CD8-positive, alpha-beta memory T cell (primary cell): ENCODE results near the gene ZNF879. TPM values are rescaled to one million over a fixed set of nuclear protein-coding genes. Genes with fewer than 3 reads are reported as not detected.

ENCODE experiments used
- CTCF ChIA-PET: fragments of 350-600 bp; sonication (Branson Sonifier 250); formaldehyde crosslinking; loops from one replicate; lab custom pipeline; 2021; ENCODE audit warnings: antibody characterized with exemption; lab: Charles Lee
- POLR2A ChIA-PET: fragments of 350-600 bp; sonication (Branson Sonifier 250); formaldehyde crosslinking; loops from one replicate; lab custom pipeline; 2021; ENCODE audit warnings: antibody characterized with exemption; lab: Charles Lee
- DNase-seq, 5 donors: peaks; one replicate each; pipeline versions ENCODE4 v3.0.0 to v3.0.0-alpha.2; 2020 to 2022; ENCODE audit warnings: mixed read lengths in 1 of 5
- H3K27ac ChIP-seq: one replicate; pipeline ENCODE4 v1.7.0; 2013; ENCODE audit warnings: low read depth, mild to moderate bottlenecking, low read length, moderate library complexity
- H3K27me3 ChIP-seq: 2 replicates; pipeline ENCODE4 v1.7.0; 2013; ENCODE audit warnings: low read length, mild to moderate bottlenecking; ENCODE audit not compliant: insufficient read depth, poor library complexity, severe bottlenecking
- H3K36me3 ChIP-seq: 2 replicates; pipeline ENCODE4 v1.7.0; 2013; ENCODE audit warnings: mild to moderate bottlenecking, low read length, moderate library complexity; ENCODE audit not compliant: insufficient read depth
- H3K4me1 ChIP-seq: 2 replicates; pipeline ENCODE4 v1.7.0; 2013; ENCODE audit warnings: mild to moderate bottlenecking, low read length, moderate library complexity; ENCODE audit not compliant: insufficient read depth
- H3K4me3 ChIP-seq: 2 replicates; pipeline ENCODE4 v1.7.0; 2013; ENCODE audit warnings: mild to moderate bottlenecking, low read length
- H3K9me3 ChIP-seq: 2 replicates; pipeline ENCODE4 v1.7.0; 2013; ENCODE audit warnings: mild to moderate bottlenecking, low read length
- H3K27ac Mint-ChIP-seq, 8 donors: one replicate each; pipeline ENCODE4 v1.8.0; 2020 to 2021; ENCODE audit warnings: mixed read lengths in 8 of 8, mild to moderate bottlenecking in 6 of 8, inconsistent platforms in 3 of 8, moderate library complexity in 3 of 8
- H3K27me3 Mint-ChIP-seq, 2 donors: one replicate each; pipeline ENCODE4 v1.8.0; 2020 to 2021; ENCODE audit warnings: mixed read lengths in 2 of 2, mild to moderate bottlenecking in 1 of 2, moderate library complexity in 1 of 2
- H3K36me3 Mint-ChIP-seq, 3 donors: one replicate each; pipeline ENCODE4 v1.8.0; 2020 to 2021; ENCODE audit warnings: mixed read lengths in 3 of 3, inconsistent platforms in 1 of 3, mild to moderate bottlenecking in 1 of 3
- H3K4me1 Mint-ChIP-seq, 3 donors: one replicate each; pipeline ENCODE4 v1.8.0; 2020 to 2021; ENCODE audit warnings: mixed read lengths in 3 of 3, inconsistent platforms in 1 of 3, mild to moderate bottlenecking in 1 of 3
- H3K4me3 Mint-ChIP-seq, 7 donors: one replicate each; pipeline ENCODE4 v1.8.0; 2020 to 2021; ENCODE audit warnings: mixed read lengths in 7 of 7, mild to moderate bottlenecking in 6 of 7, moderate library complexity in 4 of 7, inconsistent platforms in 2 of 7
- H3K9me3 Mint-ChIP-seq, 5 donors: one replicate each; pipeline ENCODE4 v1.8.0; 2020 to 2022; ENCODE audit warnings: mixed read lengths in 5 of 5, mild to moderate bottlenecking in 3 of 5, moderate library complexity in 2 of 5, inconsistent platforms in 1 of 5
- polyA plus RNA-seq: library from polyadenylated mRNA; unstranded; fragments of 300-500 nt; fragmentation: Illumina TruSeq; gene quantifications from one replicate; pipeline ENCODE4 v1.2.3, GENCODE V29; 2021
- total RNA-seq, 2 experiments: library from RNA; stranded (reverse); gene quantifications; one replicate each; pipeline ENCODE4 v1.2.3, GENCODE V29; 2021

Gene ZNF879
- total and polyA plus RNA-seq, 3 experiments from 2014 or later: 3.5 to 3.9 (median 3.6) TPM

- H3K36me3 Mint-ChIP-seq: peaks cover 37 to 77% (median 70%) of the 10 kb centered on the region in 3 donors
Observed at GRCh38 chr5:179065703-179066102, 42.1 kb downstream of the ZNF879 start.

GRCh38 chr5:179079165-179079987, 55.8 kb downstream of the ZNF879 start:
- H3K27ac ChIP-seq: no peak overlapping the region
- ChIA-PET POLR2A (no interaction called here), CTCF (no interaction called here)
- no peaks in the 10 kb centered on the region for H3K27me3 ChIP-seq
- no peaks in the 10 kb centered on the region for H3K4me1 ChIP-seq
- H3K9me3 ChIP-seq: peaks cover 69% of the 10 kb centered on the region
- no peak overlapping the region for H3K4me3 Mint-ChIP-seq
- DNase-seq: no peak
- H3K36me3 Mint-ChIP-seq: peaks cover 41 to 73% (median 65%) of the 10 kb centered on the region in 3 donors
- peak overlapping the region; percentile 13 for H3K4me3 ChIP-seq
- no peaks in the 10 kb centered on the region for H3K4me1 Mint-ChIP-seq
- H3K36me3 ChIP-seq: peaks cover 35% of the 10 kb centered on the region
- peaks cover 54 to 95% (median 89%) of the 10 kb centered on the region in 5 donors for H3K9me3 Mint-ChIP-seq
- no peak overlapping the region for H3K27ac Mint-ChIP-seq
- no peaks in the 10 kb centered on the region for H3K27me3 Mint-ChIP-seq

More at GRCh38 chr5:179065703-179066102, 42.1 kb downstream of the ZNF879 start:
- CTCF ChIA-PET: no interaction called here
- Histone ChIP-seq H3K4me3 (no peak overlapping the region), H3K27me3 (no peaks in the 10 kb centered on the region), H3K36me3 (peaks cover 18% of the 10 kb centered on the region), H3K9me3 (peaks cover 21% of the 10 kb centered on the region), H3K27ac (no peak overlapping the region), H3K4me1 (peaks cover 12% of the 10 kb centered on the region)
- H3K4me1 Mint-ChIP-seq: peaks cover 27 to 38% (median 32%) of the 10 kb centered on the region in 3 donors
- H3K27me3 Mint-ChIP-seq: no peaks in the 10 kb centered on the region
- H3K4me3 Mint-ChIP-seq: peak overlapping the region in 1 of 7 donors; percentile 68
- H3K27ac Mint-ChIP-seq: no peak overlapping the region
- DNase-seq: no peak
- peaks cover 22 to 61% (median 48%) of the 10 kb centered on the region in 5 donors for H3K9me3 Mint-ChIP-seq
- POLR2A ChIA-PET: no interaction called here

- H3K9me3 Mint-ChIP-seq: peaks cover 62 to 96% (median 90%) of the 10 kb centered on the region in 5 donors
- H3K36me3 ChIP-seq: peaks cover 33% of the 10 kb centered on the region
- no peak for DNase-seq
- no peaks in the 10 kb centered on the region for H3K4me1 ChIP-seq
- no peak overlapping the region for H3K4me3 Mint-ChIP-seq
- POLR2A ChIA-PET: no interaction called here
- peaks cover 66% of the 10 kb centered on the region for H3K9me3 ChIP-seq
- H3K36me3 Mint-ChIP-seq: peaks cover 33 to 71% (median 56%) of the 10 kb centered on the region in 3 donors
- CTCF ChIA-PET: no interaction called here
- H3K4me1 Mint-ChIP-seq: no peaks in the 10 kb centered on the region
- no peak overlapping the region for H3K27ac ChIP-seq
- H3K27ac Mint-ChIP-seq: no peak overlapping the region
- no peak overlapping the region for H3K4me3 ChIP-seq
- no peaks in the 10 kb centered on the region for H3K27me3 Mint-ChIP-seq
- no peaks in the 10 kb centered on the region for H3K27me3 ChIP-seq
Observed at GRCh38 chr5:179080724-179081123, 57.1 kb downstream of the ZNF879 start.

Other genes with a start within 250 kb of the ZNF879 start
- 10 to 100 TPM; 10.5 to 11.5 TPM for gene ZNF354B, start 163.9 kb upstream of the ZNF879 start, total RNA-seq
- 5.0 TPM for gene ZNF354B, start 163.9 kb upstream of the ZNF879 start, polyA plus RNA-seq
- gene ZFP2, start 127.9 kb upstream of the ZNF879 start, total RNA-seq: under 1 TPM; 0.31 to 0.40 TPM
- gene ZFP2, start 127.9 kb upstream of the ZNF879 start, polyA plus RNA-seq: 0.98 TPM
- gene ZNF454, start 82.6 kb upstream of the ZNF879 start, total RNA-seq: not detected
- not detected for gene ZNF454, start 82.6 kb upstream of the ZNF879 start, polyA plus RNA-seq
- gene GRM6, start 28.5 kb upstream of the ZNF879 start, total RNA-seq: not detected
- not detected for gene GRM6, start 28.5 kb upstream of the ZNF879 start, polyA plus RNA-seq
- gene ZNF354C, start 36.6 kb downstream of the ZNF879 start, total RNA-seq: 1 to 10 TPM; 5.7 to 6.0 TPM
- gene ZNF354C, start 36.6 kb downstream of the ZNF879 start, polyA plus RNA-seq: 0.87 TPM